GM19467 (cell line): ENCODE measurements around the gene ARFRP1.

Experiments used
- ATAC-seq: cut with Tn5 transposase; IDR thresholded peaks from one replicate; pipeline ENCODE4 v1.9.1; 2021; ENCODE audit warnings: mild to moderate bottlenecking, moderate library complexity; ENCODE audit not compliant: unreplicated experiment

Gene ARFRP1

DNA sequence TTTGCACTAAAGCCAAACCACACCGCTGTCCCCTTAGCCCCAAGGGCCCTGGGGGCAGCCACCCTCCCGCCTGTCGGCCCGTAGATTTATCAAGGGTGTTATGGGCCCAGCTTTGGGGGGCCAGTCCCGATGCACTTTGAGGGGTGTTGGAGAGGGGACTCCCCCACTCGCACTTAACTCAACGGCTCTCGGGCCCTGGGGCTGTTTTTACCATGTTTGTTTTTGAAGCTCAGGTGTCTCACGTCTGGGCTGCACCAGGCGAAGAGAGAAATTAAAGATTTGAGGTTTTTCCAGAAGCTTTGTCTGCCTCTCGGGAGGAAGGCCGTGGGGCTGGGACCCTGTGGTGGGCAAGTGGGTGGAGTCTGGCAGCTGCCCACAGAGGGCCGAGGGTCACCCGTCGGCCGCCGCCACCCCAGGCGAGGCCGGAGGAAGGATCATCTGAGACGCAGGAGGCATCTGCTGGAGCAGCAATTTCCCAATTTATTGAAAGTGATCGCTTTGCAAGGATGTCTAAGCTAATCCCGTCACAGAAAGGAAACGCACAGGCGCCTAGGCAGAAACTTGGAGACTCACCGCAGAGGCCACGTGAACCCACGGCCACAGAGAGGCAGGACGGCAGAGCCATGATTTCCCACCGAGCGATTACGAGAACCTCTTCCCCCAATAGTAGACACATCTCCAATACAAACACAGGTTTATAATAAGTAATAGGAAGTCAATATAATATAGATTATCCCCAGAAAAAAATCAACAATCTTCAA is 35.6 kb upstream of the ARFRP1 start:
- ATAC-seq: no peak

DNA sequence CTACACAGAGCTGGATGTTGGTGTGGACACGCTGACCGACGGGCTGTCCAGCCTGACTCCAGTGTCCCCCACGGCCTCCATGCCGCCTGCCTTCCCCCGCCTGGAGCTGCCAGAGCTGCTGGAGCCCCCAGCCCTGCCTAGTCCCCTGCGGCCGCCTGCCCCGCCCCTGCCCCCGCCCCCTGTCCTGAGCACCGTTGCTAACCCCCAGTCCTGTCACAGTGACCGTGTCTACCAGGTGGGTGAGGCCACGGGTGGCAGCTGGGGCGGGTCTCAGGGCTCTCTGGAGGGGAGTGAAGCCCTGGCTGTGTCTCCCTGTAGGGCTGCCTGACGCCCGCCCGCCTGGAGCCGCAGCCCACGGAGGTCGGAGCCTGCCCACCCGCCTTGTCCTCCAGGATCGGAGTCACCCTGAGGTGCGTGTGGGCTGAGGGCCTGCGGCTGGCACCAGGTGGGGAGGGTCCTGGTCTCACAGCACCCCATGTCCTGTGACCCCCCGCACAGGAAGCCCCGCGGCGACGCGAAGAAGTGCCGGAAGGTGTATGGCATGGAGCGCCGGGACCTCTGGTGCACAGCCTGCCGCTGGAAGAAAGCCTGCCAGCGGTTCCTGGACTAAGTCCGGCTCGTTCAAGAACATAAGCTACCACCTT is 34.7 kb upstream of the ARFRP1 start:
- ATAC-seq: no peak

DNA sequence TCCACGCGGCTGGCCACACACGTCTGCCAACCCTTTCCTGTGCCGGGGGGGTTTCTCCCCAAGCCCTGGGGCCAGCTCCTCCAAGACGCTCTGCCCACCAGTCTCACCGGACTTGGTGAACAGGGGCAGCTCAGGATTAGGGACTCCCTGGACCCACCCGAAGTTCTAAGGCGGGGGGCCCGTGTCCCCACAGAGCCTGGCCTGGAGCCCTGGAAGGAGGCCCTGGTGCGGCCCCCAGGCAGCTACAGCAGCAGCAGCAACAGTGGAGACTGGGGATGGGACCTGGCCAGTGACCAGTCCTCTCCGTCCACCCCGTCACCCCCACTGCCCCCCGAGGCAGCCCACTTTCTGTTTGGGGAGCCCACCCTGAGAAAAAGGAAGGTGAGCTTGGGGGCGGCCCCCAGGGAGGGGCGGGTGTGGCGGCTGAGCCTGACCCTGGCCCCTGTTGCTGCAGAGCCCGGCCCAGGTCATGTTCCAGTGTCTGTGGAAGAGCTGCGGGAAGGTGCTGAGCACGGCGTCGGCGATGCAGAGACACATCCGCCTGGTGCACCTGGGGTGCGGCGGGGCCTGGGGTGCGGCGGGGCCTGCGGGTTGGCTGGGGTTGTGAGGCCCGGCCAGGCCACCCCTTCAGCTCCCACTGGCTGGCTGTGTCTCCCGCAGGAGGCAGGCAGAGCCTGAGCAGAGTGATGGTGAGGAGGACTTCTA is 34.1 kb upstream of the ARFRP1 start:
- ATAC-seq: no peak

DNA sequence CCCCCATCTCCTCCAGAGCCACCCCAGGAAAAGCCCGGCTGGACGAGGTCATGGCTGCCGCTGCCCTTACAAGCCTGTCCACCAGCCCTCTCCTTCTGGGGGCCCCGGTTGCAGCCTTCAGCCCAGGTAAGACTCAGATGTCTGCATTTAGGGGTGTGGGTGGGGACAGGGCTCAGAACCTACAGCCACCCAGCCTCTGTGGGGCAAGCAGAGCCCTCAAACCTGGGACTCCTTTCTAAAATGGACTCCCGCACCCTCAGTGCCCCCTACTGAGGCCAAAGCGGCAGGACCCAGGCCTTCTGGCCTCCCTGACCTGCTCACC is 33.5 kb upstream of the ARFRP1 start:
- no peak for ATAC-seq

DNA sequence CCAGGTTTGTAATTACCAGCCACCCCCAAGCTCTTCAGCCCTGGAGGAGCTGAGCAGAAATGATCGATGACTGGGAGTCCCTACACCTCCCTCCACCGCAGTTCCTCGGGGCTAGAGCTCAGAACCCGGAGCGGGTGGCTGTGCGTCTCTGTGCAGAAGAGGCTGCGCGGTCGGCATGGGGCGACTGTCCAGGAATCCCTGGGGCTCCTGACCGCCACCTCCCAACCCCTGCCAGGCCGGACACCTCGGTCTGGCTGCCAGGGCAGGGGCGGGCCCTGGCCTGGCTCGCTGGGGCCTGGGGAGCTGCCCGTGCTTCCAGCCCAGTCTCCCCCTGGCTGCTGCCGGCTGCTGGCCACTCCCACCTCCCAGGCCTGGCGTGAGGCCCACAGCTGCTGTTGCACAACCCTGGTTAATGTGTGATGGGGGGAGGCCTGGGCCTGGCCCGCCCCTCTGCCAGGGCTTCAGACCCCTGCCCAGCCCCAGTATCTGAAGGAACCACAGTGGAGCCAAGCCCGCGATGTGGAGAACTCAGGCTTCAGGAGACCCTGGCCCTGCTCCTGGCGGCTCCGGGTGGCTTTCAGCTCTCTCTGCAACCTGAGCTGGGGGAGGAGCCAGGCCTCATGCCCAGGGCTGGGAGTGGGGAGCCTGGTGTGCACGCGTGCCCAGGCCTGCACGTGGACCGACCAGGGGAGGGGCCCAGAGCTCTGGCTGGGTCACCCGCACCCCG is 33.0 kb upstream of the ARFRP1 start:
- no peak for ATAC-seq

DNA sequence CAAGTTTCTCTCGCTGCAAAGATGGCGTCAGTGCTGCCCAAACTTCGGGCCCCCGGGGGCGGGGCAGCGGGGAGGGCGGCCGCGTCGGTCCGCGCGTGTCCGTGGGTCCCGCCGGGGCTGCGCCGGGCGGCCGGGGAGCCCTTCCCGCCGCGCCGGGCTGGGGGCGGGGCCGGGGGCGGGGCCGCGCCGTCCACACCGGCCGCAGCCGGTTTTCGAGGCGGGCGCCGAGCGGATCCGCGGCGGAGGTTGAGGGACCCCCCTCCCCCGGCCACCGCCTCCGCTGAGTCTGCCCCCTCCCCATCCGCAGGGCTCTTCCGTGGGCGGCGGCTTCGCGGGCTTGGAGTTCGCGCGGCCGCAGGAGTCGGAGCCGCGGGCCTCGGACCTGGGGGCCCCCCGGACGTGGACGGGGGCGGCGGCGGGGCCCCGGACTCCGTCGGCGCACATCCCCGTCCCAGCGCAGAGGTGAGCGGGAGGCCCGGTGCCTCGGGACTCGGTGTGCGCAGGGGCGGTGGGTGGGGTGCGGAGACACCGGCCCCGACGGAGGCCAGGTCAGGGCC is 32.4 kb upstream of the ARFRP1 start:
- no peak for ATAC-seq

DNA sequence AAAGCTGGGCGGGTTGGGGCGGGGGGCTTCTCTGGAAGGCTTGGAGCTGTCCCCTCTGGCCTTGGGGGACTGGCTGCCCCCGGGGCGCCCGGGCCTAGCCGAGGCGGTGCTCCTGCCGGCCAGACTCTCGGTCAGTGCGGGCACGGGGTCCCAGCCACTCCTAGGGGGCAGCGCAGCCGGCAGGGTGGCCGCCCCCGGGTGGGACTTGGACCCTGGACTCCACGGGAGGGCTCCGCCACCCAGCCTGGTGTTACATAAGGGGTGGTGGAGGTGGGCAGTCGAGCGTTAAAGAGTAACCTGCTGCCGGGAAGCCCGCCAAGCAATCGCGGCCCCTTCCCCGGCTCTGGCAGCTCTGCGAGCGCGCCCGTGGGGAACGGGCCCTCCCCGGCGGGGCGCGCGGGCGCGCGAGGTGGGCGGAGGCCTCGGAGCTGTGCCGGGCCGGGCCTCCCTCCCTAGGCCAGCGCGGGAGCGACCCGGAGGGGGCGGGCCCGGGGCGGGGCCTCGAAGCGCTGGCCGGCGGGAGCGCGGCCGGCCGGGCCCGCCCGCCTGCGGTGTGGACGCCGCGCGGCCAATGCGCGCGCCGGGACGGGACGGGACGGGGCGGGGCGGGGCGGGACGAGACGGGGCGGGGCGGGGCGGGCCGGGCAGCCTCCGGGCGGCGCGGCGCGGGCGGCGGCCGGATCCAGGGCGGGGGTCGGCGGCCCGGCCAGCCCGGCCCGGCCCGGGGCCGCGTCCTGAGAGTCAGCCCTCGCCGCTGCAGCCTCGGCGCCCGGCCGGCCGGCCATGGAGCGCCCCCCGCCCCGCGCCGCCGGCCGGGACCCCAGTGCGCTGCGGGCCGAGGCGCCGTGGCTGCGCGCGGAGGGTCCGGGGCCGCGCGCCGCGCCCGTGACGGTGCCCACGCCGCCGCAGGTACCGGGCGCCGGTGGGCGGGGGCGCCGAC is 31.6 kb upstream of the ARFRP1 start, which contains the start of gene SLC2A4RG:
Gene SLC2A4RG (plus strand): TSS at position 647 of the 940 bp plus-strand sequence. CDS start 137 bp downstream, at position 784.
- ATAC-seq: no peak

DNA sequence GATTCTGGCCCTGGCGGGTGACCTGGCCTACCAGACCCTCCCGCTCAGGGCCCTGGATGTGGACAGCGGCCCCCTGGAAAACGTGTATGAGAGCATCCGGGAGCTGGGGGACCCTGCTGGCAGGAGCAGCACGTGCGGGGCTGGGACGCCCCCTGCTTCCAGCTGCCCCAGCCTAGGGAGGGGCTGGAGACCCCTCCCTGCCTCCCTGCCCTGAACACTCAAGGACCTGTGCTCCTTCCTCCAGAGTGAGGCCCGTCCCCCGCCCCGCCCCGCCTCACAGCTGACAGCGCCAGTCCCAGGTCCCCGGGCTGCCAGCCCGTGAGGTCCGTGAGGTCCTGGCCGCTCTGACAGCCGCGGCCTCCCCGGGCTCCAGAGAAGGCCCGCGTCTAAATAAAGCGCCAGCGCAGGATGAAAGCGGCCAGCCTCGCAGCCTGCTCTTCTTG is 30.9 kb upstream of the ARFRP1 start:
- no peak for ATAC-seq

DNA sequence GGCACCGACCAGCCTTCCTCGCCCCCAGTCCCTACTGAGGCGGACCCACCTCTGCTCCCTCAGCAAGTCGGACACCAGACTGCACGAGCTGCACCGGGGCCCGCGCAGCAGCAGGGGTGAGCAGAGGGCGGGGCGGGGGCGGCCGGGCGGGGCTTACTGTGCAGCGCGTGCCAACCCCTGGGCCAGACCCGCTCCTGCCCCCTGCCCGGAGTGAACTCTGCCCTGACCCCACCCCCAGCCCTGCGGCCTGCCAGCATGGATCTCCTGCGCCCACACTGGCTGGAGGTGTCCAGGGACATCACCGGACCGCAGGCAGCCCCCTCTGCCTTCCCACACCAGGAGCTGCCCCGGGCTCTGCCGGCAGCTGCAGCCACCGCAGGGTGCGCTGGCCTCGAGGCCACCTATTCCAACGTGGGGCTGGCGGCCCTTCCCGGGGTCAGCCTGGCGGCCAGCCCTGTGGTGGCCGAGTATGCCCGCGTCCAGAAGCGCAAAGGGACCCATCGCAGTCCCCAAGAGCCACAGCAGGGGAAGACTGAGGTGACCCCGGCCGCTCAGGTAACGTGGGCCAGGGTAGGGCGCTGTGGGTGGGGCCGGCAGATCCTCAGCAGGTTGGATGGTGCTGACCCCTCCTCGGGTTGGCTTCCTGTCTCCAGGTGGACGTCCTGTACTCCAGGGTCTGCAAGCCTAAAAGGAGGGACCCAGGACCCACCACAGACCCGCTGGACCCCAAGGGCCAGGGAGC is 30.3 kb upstream of the ARFRP1 start:
- no peak for ATAC-seq

DNA sequence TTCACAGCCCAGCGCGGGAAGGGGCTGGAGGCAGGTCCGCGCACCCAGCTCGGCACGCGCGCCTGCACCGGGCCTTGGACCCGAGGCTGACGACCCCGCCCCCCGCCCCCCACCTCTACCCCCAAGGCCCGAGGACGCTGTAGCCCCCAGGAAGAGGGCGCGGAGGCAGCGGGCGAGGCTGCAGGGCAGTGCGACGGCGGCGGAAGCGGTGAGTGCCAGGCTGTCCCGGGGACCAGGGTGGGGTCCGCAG is 29.8 kb upstream of the ARFRP1 start:
- no peak for ATAC-seq

DNA sequence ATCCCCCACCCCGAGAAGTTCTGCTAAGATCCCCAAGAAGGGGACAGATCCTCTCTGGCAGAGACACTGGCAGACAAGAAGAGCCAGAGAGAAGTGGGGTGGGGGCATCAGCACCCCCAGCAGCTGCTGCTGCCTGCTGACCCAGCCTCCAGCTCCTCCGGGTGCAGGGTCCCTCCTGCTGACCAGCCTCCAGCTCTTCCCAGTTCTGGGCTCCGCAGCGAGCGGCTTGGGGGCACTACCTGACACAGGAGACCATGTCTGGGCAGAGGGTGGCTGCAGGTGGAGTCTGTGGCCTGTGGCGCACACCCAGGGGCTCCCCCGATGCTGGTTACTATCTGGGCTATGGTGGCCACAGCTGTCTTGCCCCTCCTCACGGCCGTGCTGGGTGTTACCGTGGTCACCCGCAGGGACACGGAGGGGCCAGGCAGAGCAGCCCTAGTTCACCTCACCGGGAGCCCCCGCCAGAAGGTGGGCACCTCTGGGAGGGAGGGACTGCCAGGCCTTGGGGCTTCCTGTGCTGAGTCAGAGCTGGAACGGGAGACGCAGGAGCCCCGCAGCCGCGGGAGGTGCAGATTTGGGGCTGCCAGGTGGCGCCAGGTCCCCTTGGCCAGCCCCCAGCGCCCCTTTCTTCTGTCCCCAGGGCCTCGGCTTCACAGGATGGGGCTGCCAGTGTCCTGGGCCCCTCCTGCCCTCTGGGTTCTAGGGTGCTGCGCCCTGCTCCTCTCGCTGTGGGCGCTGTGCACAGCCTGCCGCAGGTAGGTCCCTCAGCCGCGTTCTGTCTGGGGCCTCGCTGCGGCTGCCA is 29.3 kb upstream of the ARFRP1 start:
- no peak for ATAC-seq

DNA sequence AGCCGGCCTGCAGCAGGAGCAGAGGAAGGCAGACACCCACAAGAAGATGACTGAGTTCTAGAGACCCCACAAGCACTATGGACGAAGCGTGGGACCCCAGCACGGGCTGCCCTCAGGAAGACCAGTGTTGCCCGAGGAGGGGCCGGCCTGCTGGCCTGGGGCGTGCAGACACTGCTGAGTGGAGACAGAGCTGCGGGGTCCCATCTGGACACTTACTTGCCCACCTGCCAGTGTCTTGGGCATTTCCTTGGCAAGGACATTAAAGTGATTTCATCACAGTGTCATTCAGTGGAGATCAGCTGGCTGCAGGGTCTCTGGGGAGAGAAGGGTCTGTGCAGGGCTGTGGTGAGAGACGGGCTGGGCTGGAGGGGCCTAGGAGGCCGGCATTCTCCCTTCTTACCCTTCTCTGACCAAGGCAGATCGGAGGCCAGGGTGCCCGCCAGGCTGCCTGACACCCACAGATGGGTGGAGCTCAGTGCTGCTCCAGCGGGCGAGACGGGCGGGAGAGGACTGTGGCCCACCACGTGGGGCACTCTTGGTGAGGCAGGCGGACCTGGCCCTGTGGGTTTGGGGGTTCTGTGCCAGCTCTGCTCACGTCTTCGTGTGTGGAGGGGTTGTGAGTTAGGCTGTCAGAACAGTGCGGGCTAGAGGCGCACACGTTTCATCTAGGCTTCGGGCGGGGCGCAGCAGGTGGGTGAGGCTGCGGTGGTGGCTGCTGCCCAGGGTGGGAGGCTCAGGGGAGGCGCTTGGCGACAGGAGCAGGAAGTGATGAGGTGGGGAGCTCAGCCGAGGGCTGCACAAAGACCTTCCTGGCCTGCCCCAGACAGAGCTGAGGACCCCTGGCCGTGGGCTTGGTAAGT is 28.3 kb upstream of the ARFRP1 start, which contains the start of gene LIME1:
Gene LIME1 (plus strand): TSS at position 806 of the 860 bp plus-strand sequence. CDS start 886 bp downstream, outside the sequence.
- no peak for ATAC-seq

DNA sequence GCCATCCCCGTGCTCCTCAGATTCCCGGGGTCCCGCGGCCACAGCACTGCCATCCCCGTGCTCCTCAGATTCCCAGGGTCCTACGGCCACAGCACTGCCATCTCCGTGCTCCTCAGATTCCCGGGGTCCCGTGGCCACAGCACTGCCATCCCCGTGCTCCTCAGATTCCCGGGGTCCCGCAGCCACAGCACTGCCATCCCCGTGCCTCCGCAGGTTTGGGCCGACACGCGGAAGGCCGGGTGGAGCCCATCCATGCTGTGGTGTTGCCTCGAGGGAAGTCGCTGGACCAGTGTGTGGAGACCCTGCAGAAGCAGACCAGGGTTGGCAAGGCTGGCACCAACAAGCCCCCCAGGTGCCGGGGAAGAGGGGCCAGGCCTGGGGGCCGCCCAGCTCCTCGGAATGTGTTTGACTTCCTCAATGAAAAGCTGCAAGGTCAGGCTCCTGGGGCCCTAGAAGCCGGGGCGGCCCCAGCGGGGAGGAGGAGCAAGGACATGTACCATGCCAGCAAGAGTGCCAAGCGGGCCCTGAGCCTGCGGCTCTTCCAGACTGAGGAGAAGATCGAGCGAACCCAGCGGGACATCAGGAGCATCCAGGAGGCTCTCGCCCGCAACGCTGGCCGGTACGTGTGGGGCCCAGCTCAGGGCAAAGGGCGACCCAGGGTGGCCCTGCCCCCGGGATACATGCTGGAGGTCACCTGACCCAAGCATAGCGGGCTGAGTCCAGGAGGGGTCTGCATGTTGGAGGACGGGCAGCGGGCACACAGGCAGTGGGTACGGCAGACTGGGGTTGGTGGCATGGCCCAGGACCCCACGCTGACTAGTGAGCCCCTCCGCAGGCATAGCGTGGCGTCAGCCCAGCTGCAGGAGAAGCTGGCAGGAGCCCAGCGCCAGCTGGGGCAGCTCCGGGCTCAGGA is 27.4 kb upstream of the ARFRP1 start:
- no peak for ATAC-seq

DNA sequence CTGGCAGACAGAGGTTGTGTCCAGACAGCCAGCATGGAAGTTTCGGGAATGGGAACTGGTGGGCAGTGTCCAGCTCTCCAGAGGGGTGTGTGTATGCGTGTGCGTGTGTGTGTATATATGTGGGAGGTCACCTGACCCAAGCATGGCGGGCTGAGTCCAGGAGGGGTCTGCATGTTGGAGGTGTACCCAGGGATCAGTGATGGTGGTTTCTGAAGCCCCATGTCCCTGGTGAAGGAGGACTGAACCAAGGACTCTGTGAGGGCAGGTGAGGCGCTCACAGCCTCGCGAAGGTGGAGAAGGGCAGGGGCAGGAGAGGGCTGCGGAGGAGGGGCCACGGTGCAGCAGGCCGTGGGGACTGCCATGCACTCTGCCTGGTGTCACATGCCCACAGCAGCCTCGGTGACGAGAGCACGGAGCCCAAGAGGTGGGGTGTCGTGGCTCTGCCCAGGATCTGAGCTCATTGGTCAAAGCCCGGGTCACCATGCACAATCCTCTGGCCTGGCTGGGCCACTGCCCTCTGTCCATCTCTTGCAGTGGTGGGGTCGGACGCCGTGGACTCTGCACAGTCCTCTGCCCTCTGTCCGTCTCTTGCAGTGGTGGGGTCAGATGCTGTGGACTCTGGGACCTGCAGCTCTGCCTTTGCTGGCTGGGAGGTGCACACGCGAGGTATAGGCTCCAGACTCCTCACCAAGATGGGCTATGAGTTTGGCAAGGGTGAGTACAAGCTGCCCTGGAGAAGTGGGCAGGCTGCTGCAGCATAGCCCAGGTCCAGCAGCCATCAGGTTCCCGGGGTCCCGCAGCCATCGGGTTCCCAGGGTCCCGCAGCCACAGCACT is 26.6 kb upstream of the ARFRP1 start:
- ATAC-seq: no peak

DNA sequence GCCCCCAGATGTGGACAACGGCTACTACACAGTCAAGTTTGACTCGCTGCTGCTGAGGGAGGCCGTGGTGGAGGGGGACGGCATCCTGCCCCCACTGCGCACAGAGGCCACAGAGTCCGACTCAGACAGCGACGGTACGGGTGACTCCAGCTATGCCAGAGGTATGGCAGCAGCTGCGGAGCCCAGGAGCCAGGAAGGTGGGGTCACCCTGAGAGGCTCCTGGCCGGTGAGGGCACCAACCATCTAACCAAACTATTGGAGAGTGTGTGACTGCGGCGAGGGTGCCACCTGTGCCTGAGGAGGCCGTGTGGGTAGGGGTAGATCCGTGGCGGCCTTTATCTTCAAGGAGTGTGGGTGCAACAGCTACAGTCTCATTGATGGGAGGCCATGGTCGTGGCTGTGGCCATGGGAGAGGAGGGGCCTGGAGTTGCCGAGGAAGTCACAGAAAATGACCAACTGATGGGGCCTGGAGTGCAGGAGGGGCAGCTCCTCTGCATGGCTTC is 25.9 kb upstream of the ARFRP1 start:
- ATAC-seq: no peak

DNA sequence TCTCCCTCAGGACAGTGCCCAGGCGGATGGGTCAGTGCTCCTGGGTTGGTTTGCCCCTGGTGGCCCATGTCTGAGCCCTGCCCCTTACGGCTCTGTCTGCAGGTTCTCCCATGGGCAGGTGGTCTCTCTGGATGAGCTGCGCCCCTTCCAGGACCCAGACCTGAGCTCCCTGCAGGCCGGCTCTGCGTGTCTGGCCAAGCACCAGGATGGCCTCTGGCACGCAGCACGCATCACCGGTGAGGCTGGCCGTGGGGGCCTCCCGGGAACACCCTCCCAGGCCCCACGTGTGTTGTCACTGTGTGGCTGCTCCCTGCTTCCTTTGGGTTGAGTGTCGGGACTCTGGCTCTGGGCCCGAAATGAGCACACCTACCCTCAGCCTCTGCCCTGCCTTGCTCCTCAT is 25.3 kb upstream of the ARFRP1 start:
- no peak for ATAC-seq
